A375 (cell line): ENCODE results near the gene VLDLR. TPM values are rescaled to one million over a fixed set of nuclear protein-coding genes. Genes with fewer than 3 reads are reported as not detected.

Experiments used
- total RNA-seq: library from RNA; depleted of rRNA; stranded (reverse); fragments of >200 nt; shearing (Covaris generic); gene quantifications from 2 replicates; pipeline ENCODE4 v1.2.3, GENCODE V29; 2014; rRNA removed

The VLDLR gene
- total RNA-seq = 4.6 and 6.8 TPM in 2 replicates

GRCh38 chr9:2621722-2622460 lies at the start of gene VLDLR:
TSS of gene VLDLR (plus strand) at chr9:2621787. CDS start at chr9:2622190, 403 bp downstream.

Other genes starting within 250 kb of the VLDLR start
- gene KCNV2, start 95.7 kb downstream of the VLDLR start, total RNA-seq = not detected in 2 replicates
- 147 and 174 TPM in 2 replicates for gene PUM3, start 222.3 kb downstream of the VLDLR start, total RNA-seq